Ascending aorta (tissue), 2 donors: ENCODE results near the gene BARHL2. TPM values are rescaled to one million over a fixed set of nuclear protein-coding genes. Genes with fewer than 3 reads are reported as not detected.

ENCODE experiments used
- DNase-seq, 2 donors: peaks; one replicate each; pipeline ENCODE4 v3.0.0-alpha.2; 2019; ENCODE audit warnings: low spot score in 2 of 2
- H3K27ac ChIP-seq, 2 donors: fragments of 200-600 bp; sonication (generic); one replicate each; pipeline ENCODE4 v1.5.1; 2016 to 2017; ENCODE audit warnings: mild to moderate bottlenecking in 1 of 2
- H3K27me3 ChIP-seq: fragments of 200-600 bp; sonication (generic); one replicate; pipeline ENCODE4 v1.5.1; 2017
- H3K36me3 ChIP-seq, 2 donors: fragments of 200-600 bp; sonication (generic); one replicate each; pipeline ENCODE4 v1.5.1; 2016
- H3K4me1 ChIP-seq, 2 donors: fragments of 200-600 bp; sonication (generic); one replicate each; pipeline ENCODE4 v1.5.1; 2016 to 2017; ENCODE audit warnings: mild to moderate bottlenecking in 1 of 2
- H3K4me3 ChIP-seq, 2 donors: fragments of 200-600 bp; sonication (generic); one replicate each; pipeline ENCODE4 v1.5.1; 2016 to 2017; ENCODE audit warnings: mild to moderate bottlenecking in 1 of 2
- H3K9me3 ChIP-seq, 2 donors: fragments of 200-600 bp; sonication (generic); one replicate each; pipeline ENCODE4 v1.5.1; 2016
- intact Hi-C: fragments of 100-400 bp; cut with DNase I; formaldehyde crosslinking; loops from one replicate; pipeline ENCODE4 v1.15.1; 2023
- total RNA-seq: library from RNA; depleted of rRNA; stranded (reverse); fragments of >200 nt; gene quantifications from one replicate; pipeline ENCODE4 v1.1.0, GENCODE V29; 2016
- TF ChIP-seq, protein P1 (sequence below), 3 experiments: fragments of 200-600 bp in 2 of 3; fragments of 450-650 bp in 1 of 3; sonication (generic) in 2 of 3; IDR thresholded peaks; one replicate each; pipeline ENCODE4 v1.5.1; 2016 to 2019; ENCODE audit warnings: antibody characterized with exemption in 3 of 3, mild to moderate bottlenecking in 1 of 3, moderate library complexity in 1 of 3

Gene BARHL2
- total RNA-seq, 1 donor from 2014 or later = not detected

- H3K27ac ChIP-seq = no peak overlapping the region
- DNase-seq = no peak
- intact Hi-C loops = loop anchor here (2.0 kb wide), 1 partner anchor 17 kb away; no protein-coding TSS in a partner anchor
- TF ChIP-seq, protein P1, sequence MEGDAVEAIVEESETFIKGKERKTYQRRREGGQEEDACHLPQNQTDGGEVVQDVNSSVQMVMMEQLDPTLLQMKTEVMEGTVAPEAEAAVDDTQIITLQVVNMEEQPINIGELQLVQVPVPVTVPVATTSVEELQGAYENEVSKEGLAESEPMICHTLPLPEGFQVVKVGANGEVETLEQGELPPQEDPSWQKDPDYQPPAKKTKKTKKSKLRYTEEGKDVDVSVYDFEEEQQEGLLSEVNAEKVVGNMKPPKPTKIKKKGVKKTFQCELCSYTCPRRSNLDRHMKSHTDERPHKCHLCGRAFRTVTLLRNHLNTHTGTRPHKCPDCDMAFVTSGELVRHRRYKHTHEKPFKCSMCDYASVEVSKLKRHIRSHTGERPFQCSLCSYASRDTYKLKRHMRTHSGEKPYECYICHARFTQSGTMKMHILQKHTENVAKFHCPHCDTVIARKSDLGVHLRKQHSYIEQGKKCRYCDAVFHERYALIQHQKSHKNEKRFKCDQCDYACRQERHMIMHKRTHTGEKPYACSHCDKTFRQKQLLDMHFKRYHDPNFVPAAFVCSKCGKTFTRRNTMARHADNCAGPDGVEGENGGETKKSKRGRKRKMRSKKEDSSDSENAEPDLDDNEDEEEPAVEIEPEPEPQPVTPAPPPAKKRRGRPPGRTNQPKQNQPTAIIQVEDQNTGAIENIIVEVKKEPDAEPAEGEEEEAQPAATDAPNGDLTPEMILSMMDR (IDR thresholded peaks at IDR 0.05) = no peak
- no peaks in the 10 kb centered on the region for H3K36me3 ChIP-seq
- H3K4me3 ChIP-seq = no peak overlapping the region
- H3K27me3 ChIP-seq = peaks cover 35% of the 10 kb centered on the region
- H3K9me3 ChIP-seq = no peaks in the 10 kb centered on the region
- H3K4me1 ChIP-seq = peaks cover 11 to 16% of the 10 kb centered on the region in 2 donors
These were observed 5.4 kb downstream of the BARHL2 start for GRCh38 chr1:90711696-90712095.

DNA sequence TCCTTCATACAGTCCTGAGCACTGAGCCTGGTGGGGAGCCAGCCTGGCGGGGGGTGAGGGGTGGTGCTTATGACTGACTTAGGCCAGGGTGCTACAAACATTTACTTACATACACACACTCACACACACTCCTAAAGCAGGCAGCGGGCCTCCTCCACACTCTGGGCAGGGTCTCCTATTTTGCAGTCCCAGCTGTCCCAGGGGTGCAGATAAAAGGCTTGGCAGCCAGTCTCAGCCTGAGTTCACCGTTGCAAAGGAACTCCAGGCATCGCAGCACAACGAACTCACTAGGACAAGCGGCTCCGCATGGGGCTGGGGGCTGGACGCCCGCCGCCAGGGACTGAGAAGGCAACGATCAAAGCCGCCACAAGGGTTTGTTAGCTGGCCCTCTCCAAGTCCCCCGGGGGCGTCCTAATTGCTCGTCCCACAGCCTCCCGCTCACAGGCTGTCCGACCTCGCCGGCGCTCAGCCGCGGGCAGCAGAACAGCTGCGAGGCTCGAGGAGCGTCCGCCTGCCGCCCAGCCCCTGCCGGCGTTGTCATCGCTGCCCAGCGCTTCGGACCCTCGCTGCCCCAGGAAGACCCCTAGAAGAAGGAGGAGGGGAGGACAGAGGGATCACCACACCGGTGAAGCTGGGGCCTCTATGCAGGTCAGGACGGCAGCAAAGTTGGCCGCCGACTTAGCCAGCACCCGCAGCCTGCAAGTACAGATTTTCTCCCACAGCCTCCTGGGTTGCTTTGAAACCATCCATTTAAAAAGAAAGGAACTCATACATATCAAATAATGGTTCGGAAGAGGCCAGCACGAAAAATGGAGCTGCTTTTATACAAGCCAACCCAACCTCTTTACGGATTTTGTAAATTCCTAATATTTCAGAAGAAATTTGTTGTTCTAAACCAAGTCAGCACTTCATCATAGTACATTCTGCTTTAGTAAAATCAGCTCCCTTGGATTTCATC lies 6.2 kb downstream of the BARHL2 start:
- peaks cover 35% of the 10 kb centered on the region for H3K27me3 ChIP-seq
- H3K9me3 ChIP-seq = no peaks in the 10 kb centered on the region
- intact Hi-C loops = no loop called here
- TF ChIP-seq, protein P1 (IDR thresholded peaks at IDR 0.05) = no peak
- no peak for DNase-seq
- H3K27ac ChIP-seq = no peak overlapping the region
- H3K36me3 ChIP-seq = no peaks in the 10 kb centered on the region
- H3K4me1 ChIP-seq = peaks cover 6 to 16% of the 10 kb centered on the region in 2 donors
- no peak overlapping the region for H3K4me3 ChIP-seq

DNA sequence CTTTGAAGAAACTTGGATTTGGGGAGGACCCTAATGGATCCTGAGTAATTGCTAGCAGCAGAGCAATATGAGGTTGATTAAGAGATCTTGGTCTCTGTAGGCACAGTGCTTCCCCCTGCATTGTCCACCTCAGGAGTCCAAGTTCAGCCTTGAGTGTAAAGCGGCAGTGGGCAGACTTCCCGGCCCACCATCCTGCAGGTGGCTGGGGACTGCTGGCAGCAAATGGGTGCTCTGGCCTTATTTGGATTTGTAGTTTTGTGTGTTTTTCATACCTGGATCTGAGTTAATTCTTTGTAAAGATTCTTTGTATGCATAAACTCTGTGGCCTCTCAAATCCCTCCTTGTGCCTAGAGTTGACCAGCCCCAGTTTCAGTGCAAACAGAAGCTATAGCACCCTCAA lies 7.6 kb downstream of the BARHL2 start:
- intact Hi-C loops = no loop called here
- Histone ChIP-seq H3K36me3 (no peaks in the 10 kb centered on the region), H3K9me3 (no peaks in the 10 kb centered on the region), H3K4me1 (peaks cover 6 to 16% of the 10 kb centered on the region in 2 donors), H3K4me3 (no peak overlapping the region), H3K27ac (no peak overlapping the region), H3K27me3 (peaks cover 31% of the 10 kb centered on the region)
- TF ChIP-seq, protein P1 (IDR thresholded peaks at IDR 0.05) = no peak
- no peak for DNase-seq

DNA sequence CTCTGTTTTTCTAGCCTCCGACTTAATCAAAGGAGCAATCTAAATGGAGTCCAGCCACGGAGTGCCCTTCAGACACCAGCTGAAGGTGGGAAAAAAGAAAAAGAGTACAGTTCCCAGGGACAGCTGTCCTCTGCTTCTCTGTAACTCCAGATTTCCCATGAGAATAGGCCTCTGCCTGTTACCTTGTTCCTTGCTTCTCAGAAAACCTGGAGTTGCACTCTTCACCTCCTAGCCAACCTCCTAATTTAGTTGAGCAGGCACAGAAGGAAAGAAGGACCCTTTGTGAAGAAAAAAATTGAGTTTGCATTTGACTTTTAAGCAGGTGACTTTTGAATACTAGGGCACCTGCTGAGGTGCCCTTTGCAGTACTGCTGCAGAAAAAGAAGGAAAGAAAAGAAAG lies 8.3 kb downstream of the BARHL2 start:
- H3K4me3 ChIP-seq = no peak overlapping the region
- intact Hi-C loops = no loop called here

DNA sequence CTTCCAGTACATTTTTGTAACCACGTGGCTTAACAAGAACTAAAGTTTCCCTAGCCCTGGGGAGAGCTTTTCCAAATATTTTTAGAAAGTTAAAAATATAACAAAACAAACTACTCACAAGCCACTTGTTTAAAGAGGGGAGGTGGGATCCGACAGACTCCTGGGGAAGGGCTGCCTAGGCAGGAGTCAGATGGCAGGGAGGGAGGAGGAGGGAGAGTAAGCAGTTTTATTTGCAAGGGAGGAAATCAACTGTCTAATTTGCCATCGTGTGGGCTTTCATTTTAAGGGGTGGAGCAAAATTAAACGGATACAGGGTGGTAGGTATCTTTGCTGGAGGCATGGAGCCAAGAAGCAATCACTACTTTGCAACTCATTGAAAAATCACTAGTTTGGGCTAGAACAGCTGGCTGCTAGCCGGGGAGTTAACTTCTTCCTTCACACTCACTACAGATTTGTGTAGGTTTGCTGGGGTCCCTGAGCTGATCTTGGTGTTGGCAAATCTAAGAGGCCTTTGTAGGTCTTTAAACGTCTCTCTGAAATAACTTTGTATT lies 8.8 kb downstream of the BARHL2 start:
- DNase-seq = no peak
- Histone ChIP-seq H3K36me3 (no peaks in the 10 kb centered on the region), H3K4me1 (peaks cover 6 to 14% of the 10 kb centered on the region in 2 donors), H3K9me3 (no peaks in the 10 kb centered on the region), H3K27ac (no peak overlapping the region), H3K4me3 (no peak overlapping the region), H3K27me3 (peaks cover 31% of the 10 kb centered on the region)
- intact Hi-C loops = no loop called here
- TF ChIP-seq, protein P1 (IDR thresholded peaks at IDR 0.05) = no peak

More for the DNA sequence above, 8.3 kb downstream of the BARHL2 start:
- H3K4me1 ChIP-seq = peaks cover 6 to 15% of the 10 kb centered on the region in 2 donors
- no peaks in the 10 kb centered on the region for H3K36me3 ChIP-seq
- no peak for DNase-seq
- no peak overlapping the region for H3K27ac ChIP-seq
- TF ChIP-seq, protein P1 (IDR thresholded peaks at IDR 0.05) = no peak
- peaks cover 31% of the 10 kb centered on the region for H3K27me3 ChIP-seq
- H3K9me3 ChIP-seq = no peaks in the 10 kb centered on the region
